Gastroesophageal sphincter (tissue), 3 donors: ENCODE data around the gene OTUD3.

ENCODE experiments used
- CTCF ChIP-seq, 4 experiments: fragments of 200-600 bp in 2 of 4; fragments of 450-650 bp in 2 of 4; sonication (generic) in 1 of 4; IDR thresholded peaks; one replicate each; pipeline ENCODE4 v1.5.1; 2017 to 2019; ENCODE audit warnings: antibody characterized with exemption in 4 of 4, mild to moderate bottlenecking in 2 of 4, moderate library complexity in 2 of 4
- POLR2A ChIP-seq, 2 donors: fragments of 450-650 bp; IDR thresholded peaks; one replicate each; pipeline ENCODE4 v1.6.1; 2017; ENCODE audit warnings: antibody characterized with exemption in 2 of 2, mild to moderate bottlenecking in 2 of 2, moderate library complexity in 1 of 2
- POLR2AphosphoS5 ChIP-seq: sonication (generic); formaldehyde crosslinking; IDR thresholded peaks from one replicate; pipeline ENCODE4 v1.6.1; 2017; ENCODE audit warnings: antibody characterized with exemption

GRCh38 chr1:19922015-19922688 lies 40.0 kb downstream of the OTUD3 start:
- TF ChIP-seq CTCF (IDR thresholded peaks at IDR 0.05) (no peak), POLR2A (IDR thresholded peaks at IDR 0.05) (no peak), POLR2AphosphoS5 (no peak)
